Measurements from ENCODE around the gene TAF4B. TPM values are rescaled to one million over a fixed set of nuclear protein-coding genes. Genes with fewer than 3 reads are reported as not detected.

Gene TAF4B
- total RNA-seq, 1 donor from 2014 or later = 13.4 TPM

DNA sequence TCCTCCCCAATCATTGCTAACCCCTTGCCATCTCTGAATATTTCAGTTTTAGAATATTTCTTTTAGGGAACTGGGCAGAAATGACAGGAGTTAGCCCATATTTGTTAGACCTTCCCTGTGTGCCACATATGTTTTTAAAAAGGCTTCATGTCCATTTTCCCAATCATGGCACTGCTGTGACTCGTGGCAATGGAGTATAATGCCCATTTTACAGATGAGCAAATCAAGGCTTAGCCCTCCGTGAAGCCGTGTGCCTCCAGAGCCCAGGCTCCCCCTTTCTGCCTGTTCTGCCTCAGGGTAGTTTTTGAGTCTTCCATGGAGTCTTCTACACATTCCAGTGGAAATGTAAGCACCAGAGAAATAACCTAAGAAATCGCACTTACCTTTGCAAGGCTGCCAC lies 192.0 kb downstream of the TAF4B start:
- ChIA-PET CTCF (no interaction called here), POLR2A (no interaction called here)
- TF ChIP-seq, protein P1, sequence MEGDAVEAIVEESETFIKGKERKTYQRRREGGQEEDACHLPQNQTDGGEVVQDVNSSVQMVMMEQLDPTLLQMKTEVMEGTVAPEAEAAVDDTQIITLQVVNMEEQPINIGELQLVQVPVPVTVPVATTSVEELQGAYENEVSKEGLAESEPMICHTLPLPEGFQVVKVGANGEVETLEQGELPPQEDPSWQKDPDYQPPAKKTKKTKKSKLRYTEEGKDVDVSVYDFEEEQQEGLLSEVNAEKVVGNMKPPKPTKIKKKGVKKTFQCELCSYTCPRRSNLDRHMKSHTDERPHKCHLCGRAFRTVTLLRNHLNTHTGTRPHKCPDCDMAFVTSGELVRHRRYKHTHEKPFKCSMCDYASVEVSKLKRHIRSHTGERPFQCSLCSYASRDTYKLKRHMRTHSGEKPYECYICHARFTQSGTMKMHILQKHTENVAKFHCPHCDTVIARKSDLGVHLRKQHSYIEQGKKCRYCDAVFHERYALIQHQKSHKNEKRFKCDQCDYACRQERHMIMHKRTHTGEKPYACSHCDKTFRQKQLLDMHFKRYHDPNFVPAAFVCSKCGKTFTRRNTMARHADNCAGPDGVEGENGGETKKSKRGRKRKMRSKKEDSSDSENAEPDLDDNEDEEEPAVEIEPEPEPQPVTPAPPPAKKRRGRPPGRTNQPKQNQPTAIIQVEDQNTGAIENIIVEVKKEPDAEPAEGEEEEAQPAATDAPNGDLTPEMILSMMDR (IDR thresholded peaks at IDR 0.05) = no peak
- Mint-ChIP-seq H3K4me1 (no peaks in the 10 kb centered on the region), H3K27me3 (no peaks in the 10 kb centered on the region), H3K4me3 (no peak overlapping the region), H3K9me3 (no peaks in the 10 kb centered on the region), H3K36me3 (ENCODE audit: low read depth) (no peaks in the 10 kb centered on the region), H3K27ac (no peak overlapping the region)
- no peak for DNase-seq
- intact Hi-C loops (cut with micrococcal nuclease) = no loop called here
- no peak for ATAC-seq (ENCODE audit: low read depth)

DNA sequence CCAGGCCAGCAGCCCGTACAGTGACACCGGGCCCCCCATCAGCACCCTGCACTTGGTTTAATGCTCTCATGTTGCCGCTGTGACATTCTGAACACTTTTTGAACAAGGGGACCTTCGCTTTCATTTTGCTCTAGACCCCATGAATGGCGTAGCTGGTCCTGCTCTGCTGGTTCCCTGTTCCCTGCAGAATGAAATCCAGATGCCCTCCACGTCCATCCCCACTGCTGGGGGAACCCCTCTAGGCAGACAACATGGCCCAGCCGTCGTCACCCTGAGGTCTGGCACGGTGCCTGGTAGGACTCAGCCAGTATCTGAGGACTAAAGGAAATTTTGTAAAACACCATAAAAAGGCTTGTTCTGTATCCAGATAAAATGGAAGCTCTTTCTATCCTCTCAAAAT lies 193.5 kb downstream of the TAF4B start:
- H3K36me3 Mint-ChIP-seq (ENCODE audit: low read depth) = no peaks in the 10 kb centered on the region
- intact Hi-C loops (cut with micrococcal nuclease) = no loop called here
- H3K27me3 Mint-ChIP-seq = no peaks in the 10 kb centered on the region
- no peak for ATAC-seq (ENCODE audit: low read depth)
- no peaks in the 10 kb centered on the region for H3K9me3 Mint-ChIP-seq
- ChIA-PET CTCF (no interaction called here), POLR2A (no interaction called here)
- DNase-seq = no peak
- TF ChIP-seq, protein P1 (IDR thresholded peaks at IDR 0.05) = no peak
- no peak overlapping the region for H3K4me3 Mint-ChIP-seq
- H3K4me1 Mint-ChIP-seq = no peaks in the 10 kb centered on the region
- H3K27ac Mint-ChIP-seq = no peak overlapping the region

DNA sequence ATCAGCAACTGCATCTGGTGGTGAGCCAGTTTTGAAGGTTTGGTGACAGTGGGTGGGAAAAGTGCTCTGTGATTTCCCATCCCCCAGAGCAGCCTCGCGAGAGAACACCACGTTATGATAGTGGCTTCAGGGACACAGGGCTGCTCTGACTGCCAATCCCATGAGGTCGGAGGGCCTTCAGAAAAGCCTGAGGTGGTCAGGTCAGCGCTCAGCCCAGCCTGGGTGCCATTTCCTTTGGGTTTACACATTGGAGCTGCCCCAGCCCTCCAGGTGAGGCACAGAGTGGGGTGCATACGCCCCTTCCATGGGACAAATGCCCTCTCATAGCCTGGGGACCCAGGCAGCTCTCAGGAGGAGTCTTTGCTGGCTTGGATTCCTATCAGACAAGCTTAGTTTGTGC lies 195.3 kb downstream of the TAF4B start:
- intact Hi-C loops (cut with micrococcal nuclease) = no loop called here
- no peaks in the 10 kb centered on the region for H3K9me3 Mint-ChIP-seq
- H3K27me3 Mint-ChIP-seq = no peaks in the 10 kb centered on the region
- H3K27ac Mint-ChIP-seq = no peak overlapping the region
- TF ChIP-seq, protein P1 (IDR thresholded peaks at IDR 0.05) = no peak
- H3K36me3 Mint-ChIP-seq (ENCODE audit: low read depth) = no peaks in the 10 kb centered on the region
- no peaks in the 10 kb centered on the region for H3K4me1 Mint-ChIP-seq
- H3K4me3 Mint-ChIP-seq = no peak overlapping the region
- CTCF ChIA-PET = no interaction called here
- ATAC-seq (ENCODE audit: low read depth) = no peak
- DNase-seq = no peak
- POLR2A ChIA-PET = no interaction called here

DNA sequence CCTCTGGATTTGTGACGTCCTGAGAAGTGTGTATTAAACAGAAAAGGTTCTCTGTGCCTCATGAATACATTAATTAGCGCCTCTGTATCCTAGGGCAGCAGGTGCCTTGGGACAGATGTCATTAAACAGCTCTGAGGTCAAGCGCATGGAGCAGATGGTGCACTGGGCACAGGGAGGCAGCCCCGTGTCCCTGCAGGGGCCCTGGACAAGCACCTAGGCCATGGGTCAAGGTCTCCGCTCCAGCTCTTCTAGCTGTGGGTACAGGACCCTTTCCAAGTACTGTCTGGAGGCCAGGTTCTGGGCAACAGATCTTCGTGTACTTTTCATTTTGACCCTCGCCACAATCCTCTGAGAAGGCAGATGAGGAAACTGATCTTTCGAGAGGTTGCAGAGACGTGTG lies 195.7 kb downstream of the TAF4B start:
- intact Hi-C loops (cut with micrococcal nuclease) = no loop called here
- CTCF ChIA-PET = no interaction called here

DNA sequence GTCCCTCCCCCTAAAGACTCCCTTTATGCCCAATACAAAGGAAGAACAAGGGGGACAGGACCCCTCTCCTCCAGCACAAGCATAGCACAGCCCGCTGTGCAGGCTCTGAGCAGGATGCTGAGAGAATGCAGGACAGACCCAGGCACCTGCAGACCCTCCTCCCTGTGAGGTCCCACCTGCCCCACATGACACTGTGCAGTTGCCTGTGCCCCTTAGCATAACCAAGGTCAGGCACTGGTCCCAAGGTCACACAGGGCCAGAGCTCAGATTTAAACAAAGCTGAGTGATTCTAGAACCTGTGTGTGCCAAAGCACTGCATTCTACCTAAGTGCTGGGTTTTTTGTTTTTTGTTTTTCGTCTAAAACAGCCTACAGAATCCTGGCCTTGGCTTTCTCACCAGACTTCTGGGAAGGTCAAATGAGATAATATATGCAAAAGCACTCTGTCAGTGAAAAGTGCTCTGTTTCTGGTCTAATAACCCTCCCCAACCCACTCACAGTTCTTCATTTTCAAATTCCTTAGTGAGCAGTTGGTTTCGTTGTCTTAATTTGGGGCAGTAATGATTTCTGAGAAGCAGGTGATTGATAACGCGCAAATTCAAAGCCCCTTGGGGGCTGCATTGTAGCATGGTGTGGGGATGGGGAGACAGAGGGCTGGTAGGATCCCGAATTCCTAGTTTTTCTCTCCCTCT lies 196.4 kb downstream of the TAF4B start:
- CTCF ChIA-PET = no interaction called here
- ATAC-seq (ENCODE audit: low read depth) (no peak), DNase-seq (no peak)
- no peaks in the 10 kb centered on the region for H3K9me3 Mint-ChIP-seq
- intact Hi-C loops (cut with micrococcal nuclease) = no loop called here
- POLR2A ChIA-PET = no interaction called here
- H3K27ac Mint-ChIP-seq = no peak overlapping the region
- no peaks in the 10 kb centered on the region for H3K27me3 Mint-ChIP-seq
- H3K4me3 Mint-ChIP-seq = no peak overlapping the region
- no peaks in the 10 kb centered on the region for H3K4me1 Mint-ChIP-seq
- no peaks in the 10 kb centered on the region for H3K36me3 Mint-ChIP-seq (ENCODE audit: low read depth)
- TF ChIP-seq, protein P1 (IDR thresholded peaks at IDR 0.05) = no peak

More for the DNA sequence above, 195.7 kb downstream of the TAF4B start:
- Mint-ChIP-seq H3K9me3 (no peaks in the 10 kb centered on the region), H3K4me1 (no peaks in the 10 kb centered on the region), H3K27ac (no peak overlapping the region), H3K4me3 (no peak overlapping the region), H3K36me3 (ENCODE audit: low read depth) (no peaks in the 10 kb centered on the region), H3K27me3 (no peaks in the 10 kb centered on the region)
- ATAC-seq (ENCODE audit: low read depth) (no peak), DNase-seq (no peak)
- TF ChIP-seq, protein P1 (IDR thresholded peaks at IDR 0.05) = no peak
- POLR2A ChIA-PET = no interaction called here
